Skin of body (tissue), 2 donors: ENCODE results near the gene AHNAK2. TPM values are rescaled to one million over a fixed set of nuclear protein-coding genes. Genes with fewer than 3 reads are reported as not detected.
"Not testable (repeated sequence)": the region's sequence is repeated elsewhere in the genome, so short reads cannot be mapped to it uniquely, and the experiment has no call there.

Experiments used
- DNase-seq: peaks from one replicate; lab custom pipeline; 2025; lab: John Stamatoyannopoulos, UW
- total RNA-seq: library from RNA; depleted of rRNA; stranded (reverse); fragments of >200 nt; gene quantifications from one replicate; pipeline ENCODE4 v1.2.3, GENCODE V29; 2014

The AHNAK2 gene
- total RNA-seq, 1 donor from 2014 or later, result 52.0 TPM

GRCh38 chr14:104954746-104955395 is 23.3 kb downstream of the AHNAK2 start:
- no peak for DNase-seq

DNA sequence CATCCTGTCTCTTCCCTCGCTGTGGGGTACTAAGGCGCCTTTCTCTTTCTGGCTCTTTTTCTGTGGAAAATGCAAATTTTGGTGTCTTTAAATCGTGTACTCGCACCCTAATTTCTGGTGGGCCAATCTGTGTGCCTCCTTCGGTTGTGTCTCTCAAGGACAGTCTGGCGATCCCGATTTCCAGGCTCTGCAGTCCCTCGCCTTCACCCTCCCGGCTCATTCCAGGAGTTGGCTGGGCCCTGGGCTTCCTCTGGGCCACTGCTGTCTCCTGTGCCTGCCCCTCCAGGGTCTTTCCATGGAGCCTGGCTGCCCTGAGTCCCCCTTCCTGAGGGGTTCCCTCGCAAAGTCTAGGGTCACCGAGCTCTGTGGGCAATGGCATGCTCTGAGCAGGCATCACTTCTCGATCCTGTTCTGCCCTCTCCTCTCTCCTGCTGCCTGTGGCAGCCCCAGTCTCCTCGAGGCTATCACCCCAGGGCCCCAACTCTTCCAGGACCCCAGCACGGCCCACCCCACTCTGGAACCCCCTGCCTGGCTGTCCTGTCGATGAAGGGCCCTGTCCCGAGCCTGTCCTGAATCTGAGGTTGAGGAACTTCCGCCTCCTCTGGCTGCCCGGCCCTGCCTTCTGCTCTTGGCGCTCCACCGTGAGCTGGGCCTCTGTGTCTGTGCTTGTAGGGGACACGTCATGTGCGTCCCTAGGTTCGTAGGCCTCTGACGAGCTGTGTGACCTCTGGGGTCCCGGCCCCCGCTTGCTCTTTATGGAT is 24.1 kb downstream of the AHNAK2 start:
- DNase-seq, result no peak

DNA sequence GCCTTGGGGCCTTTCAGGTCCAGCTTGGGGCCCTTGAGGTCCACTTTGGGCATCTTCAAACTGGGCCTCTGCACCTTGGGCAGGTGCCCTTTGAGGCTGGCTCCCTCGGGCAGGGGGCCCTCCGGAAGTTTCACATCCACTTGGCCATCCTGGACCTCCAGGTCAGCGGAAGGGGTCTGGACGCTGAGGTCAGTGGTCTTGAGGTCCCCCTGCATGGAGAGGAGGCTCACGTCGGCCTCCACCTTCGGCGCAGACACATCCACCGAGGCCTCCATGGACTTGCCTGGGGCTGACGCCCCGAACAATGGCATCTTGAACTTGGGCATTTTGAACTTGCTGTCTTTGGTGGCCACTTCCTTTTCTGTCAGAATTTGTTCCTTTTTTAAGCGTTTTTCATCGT is 25.1 kb downstream of the AHNAK2 start:
- no peak for DNase-seq

DNA sequence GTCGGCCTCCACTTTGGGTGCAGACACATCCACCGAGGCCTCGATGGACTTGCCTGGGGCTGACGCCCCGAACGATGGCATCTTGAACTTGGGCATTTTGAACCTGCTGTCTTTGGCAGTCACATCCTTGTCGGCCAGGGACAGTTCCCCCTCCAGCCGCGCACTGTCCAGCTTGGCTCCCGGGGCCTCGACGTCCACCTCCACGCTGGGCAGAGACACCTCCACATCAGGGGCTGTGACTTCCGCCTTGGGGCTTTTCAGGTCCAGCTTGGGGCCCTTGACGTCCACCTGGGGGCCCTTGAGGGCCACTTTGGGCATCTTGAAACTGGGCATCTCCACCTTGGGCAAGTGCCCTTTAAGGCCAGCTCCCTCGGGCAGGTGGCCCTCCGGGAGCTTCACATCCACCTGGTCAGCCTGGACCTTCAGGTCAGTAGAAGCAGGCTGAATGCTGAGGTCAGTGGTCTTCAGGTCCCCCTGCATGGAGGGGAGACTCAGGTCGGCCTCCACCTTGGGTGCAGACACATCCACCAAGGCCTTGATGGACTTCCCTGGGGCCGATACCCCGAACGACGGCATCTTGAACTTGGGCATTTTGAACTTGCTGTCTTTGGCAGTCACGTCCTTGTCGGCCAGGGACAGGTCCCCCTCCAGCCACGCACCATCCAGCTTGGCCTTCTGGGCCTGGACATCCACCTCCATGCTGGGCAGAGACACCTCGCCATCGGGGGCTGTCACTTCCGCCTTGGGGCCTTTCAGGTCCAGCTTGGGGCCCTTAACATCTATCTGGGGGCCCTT is 26.1 kb downstream of the AHNAK2 start:
- not testable (repeated sequence) for DNase-seq

DNA sequence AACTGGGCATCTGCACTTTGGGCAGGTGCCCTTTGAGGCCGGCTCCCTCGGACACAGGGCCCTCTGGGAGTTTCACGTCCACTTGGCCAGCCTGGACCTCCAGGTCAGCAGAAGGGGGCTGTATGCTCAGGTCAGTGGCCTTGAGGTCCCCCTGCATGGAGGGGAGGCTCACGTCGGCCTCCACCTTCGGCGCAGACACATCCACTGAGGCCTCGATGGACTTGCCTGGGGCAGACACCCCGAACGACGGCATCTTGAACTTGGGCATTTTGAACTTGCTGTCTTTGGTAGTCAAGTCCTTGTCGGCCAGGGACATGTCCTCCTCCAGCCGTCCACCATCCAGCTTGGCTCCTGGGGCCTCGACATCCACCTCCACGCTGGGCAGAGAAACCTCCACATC is 27.5 kb downstream of the AHNAK2 start:
- not testable (repeated sequence) for DNase-seq

GRCh38 chr14:104950021-104950420 is 28.2 kb downstream of the AHNAK2 start:
- DNase-seq, result no peak

DNA sequence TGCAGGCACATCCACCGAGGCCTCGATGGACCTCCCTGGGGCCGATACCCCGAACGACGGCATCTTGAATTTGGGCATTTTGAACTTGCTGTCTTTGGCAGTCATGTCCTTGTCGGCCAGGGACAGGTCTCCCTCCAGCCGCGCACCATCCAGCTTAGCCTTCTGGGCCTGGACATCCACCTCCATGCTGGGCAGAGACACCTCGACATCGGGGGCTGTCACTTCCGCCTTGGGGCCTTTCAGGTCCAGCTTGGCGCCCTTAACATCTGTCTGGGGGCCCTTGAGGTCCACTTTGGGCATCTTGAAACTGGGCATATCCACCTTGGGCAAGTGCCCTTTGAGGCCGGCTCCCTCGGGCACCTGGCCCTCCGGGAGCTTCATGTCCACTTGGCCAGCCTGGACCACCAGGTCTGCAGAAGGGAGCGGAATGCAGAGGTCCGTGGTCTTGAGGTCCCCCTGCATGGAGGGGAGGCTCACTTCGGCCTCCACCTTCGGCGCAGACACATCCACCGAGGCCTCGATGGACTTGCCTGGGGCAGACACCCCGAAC is 28.7 kb downstream of the AHNAK2 start:
- not testable (repeated sequence) for DNase-seq

DNA sequence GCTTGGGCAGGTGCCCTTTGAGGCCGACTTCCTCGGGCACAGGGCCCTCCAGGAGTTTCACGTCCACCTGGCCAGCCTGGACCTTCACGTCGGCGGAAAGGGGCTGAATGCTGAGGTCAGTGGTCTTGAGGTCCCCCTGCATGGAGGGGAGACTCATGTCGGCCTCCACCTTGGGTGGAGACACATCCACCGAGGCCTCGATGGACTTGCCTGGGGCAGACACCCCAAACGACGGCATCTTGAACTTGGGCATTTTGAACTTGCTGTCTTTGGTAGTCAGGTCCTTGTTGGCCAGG is 29.5 kb downstream of the AHNAK2 start:
- DNase-seq, result no peak

DNA sequence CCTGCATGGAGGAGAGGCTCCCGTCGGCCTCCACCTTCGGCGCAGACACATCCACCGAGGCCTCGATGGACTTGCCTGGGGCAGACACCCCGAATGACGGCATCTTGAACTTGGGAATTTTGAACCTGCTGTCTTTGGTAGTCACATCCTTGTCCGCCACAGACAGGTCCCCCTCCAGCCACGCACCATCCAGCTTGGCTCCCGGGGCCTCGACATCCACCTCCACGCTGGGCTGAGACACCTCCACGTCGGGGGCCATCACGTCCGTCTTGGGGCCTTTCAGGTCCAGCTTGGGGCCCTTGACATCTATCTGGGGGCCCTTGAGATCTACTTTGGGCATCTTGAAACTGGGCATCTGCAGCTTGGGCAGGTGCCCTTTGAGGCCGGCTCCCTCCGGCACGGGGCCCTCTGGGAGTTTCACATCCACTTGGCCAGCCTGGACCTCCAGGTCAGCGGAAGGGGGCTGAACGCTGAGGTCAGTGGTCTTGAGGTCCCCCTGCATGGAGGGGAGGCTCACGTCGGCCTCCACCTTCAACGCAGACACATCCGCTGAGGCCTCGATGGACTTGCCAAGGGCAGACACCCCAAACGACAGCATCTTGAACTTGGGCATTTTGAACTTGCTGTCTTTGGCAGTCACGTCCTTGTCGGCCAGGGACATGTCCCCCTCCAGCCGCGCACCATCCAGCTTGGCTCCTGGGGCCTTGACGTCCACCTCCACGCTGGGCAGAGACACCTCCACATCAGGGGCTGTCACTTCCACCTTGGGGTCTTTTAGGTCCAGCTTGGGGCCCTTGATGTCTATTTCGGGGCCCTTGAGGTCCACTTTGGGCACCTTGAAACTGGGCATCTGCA is 30.1 kb downstream of the AHNAK2 start:
- not testable (repeated sequence) for DNase-seq

DNA sequence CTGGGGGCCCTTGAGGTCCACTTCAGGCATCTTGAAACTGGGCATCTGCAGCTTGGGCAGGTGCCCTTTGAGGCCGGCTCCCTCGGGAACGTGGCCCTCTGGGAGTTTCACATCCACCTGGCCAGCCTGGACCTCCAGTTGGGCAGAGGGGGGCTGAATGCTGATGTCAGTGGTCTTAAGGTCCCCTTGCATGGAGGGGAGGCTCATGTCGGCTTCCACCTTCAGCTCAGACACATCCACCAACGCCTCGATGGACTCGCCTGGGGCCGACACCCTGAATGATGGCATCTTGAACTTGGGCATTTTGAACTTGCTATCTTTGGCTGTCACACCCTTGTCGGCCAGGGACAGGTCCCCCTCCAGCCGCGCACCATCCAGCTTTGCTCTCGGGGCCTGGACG is 31.0 kb downstream of the AHNAK2 start:
- not testable (repeated sequence) for DNase-seq

DNA sequence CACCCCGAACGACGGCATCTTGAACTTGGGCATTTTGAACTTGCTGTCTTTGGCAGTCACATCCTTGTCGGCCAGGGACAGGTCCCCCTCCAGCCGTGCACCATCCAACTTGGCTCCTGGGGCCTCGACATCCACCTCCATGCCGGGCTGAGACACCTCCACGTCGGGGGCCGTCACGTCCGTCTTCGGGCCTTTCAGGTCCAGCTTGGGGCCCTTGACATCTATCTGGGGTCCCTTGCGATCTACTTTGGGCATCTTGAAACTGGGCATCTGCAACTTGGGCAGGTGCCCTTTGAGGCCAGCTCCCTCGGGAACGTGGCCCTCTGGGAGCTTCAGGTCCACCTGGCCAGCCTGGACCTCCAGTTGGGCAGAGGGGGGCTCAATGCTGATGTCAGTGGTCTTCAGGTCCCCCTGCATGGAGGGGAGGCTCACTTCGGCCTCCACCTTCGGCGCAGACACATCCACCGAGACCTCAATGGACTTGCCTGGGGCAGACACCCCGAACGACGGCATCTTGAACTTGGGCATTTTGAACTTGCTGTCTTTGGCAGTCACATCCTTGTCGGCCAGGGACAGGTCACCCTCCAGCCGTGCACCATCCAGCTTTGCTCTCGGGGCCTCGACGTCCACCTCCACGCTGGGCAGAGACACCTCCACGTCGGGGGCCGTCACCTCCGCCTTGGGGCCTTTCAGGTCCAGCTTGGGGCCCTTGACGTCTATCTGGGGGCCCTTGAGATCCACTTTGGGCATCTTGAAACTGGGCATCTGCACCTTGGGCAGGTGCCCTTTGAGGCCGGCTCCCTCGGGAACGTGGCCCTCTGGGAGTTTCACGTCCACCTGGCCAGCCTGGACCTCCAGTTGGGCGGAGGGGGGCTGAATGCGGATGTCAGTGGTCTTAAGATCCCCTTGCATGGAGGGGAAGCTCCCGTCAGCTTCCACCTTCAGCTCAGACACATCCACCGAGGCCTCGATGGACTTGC is 31.9 kb downstream of the AHNAK2 start:
- not testable (repeated sequence) for DNase-seq

DNA sequence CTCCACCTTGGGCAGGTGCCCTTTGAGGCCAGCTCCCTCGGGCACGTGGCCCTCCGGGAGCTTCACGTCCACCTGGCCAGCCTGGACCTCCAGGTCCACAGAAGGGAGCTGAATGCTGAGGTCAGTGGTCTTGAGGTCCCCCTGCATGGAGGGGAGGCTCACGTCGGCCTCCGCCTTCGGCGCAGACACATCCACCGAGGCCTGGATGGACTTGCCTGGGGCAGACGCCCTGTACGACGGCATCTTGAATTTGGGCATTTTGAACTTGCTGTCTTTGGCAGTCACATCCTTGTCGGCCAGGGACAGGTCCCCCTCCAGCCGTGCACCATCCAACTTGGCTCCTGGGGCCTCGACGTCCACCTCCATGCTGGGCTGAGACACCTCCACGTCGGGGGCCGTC is 32.9 kb downstream of the AHNAK2 start:
- DNase-seq, result not testable (repeated sequence)

DNA sequence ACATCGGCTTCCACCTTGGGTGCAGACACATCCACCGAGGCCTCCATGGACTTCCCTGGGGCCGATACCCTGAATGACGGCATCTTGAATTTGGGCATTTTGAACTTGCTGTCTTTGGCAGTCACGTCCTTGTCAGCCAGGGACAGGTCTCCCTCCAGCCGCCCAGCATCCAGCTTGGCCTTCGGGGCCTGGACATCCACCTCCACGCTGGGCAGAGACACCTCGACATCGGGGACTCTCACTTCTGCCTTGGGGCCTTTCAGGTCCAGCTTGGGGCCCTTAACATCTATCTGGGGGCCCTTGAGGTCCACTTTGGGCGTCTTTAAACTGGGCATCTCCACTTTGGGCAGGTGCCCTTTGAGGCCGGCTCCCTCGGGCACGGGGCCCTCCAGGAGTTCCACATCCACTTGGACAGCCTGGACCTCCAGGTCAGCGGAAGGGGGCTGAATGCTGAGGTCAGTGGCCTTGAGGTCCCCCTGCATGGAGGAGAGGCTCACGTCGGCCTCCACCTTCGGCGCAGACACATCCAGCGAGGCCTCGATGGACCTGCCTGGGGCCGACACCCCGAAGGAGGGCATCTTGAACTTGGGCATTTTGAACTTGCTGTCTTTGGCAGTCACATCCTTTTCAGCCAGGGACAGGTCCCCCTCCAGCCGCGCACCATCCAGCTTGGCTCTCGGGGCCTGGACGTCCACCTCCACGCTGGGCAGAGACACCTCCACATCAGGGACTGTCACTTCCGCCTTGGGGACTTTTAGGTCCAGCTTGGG is 33.6 kb downstream of the AHNAK2 start:
- DNase-seq, result not testable (repeated sequence)

DNA sequence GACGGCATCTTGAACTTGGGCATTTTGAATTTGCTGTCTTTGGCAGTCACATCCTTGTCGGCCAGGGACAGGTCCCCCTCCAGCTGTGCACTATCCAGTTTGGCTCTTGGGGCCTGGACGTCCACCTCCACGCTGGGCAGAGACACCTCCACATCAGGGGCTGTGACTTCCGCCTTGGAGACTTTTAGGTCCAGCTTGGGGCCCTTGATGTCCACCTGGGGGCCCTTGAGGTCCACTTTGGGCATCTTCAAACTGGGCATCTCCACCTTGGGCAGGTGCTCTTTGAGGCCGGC is 34.2 kb downstream of the AHNAK2 start:
- DNase-seq, result not testable (repeated sequence)

DNA sequence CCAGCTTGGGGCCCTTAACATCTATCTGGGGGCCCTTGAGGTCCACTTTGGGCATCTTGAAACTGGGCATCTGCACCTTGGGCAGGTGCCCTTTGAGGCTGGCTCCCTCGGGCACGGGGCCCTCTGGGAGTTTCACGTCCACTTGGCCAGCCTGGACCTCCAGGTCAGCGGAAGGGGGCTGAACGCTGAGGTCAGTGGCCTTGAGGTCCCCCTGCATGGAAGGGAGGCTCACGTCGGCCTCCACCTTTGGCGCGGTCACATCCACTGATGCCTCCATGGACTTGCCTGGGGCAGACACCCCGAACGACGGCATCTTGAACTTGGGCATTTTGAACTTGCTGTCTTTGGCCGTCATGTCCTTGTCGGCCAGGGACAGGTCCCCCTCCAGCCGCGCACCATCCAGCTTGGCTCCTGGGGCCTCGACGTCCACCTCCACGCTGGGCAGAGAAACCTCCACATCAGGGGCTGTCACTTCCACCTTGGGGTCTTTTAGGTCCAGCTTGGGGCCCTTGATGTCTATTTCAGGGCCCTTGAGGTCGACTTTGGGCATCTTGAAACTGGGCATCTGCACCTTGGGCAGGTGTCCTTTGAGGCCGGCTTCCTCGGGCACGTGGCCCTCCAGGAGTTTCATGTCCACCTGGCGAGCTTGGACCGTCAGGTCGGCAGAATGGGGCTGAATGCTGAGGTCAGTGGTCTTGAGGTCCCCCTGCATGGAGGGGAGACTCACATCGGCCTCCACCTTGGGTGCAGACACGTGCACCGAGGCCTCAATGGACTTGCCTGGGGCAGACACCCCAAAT is 34.8 kb downstream of the AHNAK2 start:
- not testable (repeated sequence) for DNase-seq

GRCh38 chr14:104942586-104942985 is 35.6 kb downstream of the AHNAK2 start:
- no peak for DNase-seq

- no peak for DNase-seq
Observed at GRCh38 chr14:104941508-104942365, 36.4 kb downstream of the AHNAK2 start.
